HL-60 (cell line): ENCODE data around the gene GPNMB.

Experiments
- GABPA ChIP-seq: IDR thresholded peaks from 2 replicates; pipeline ENCODE4 v1.6.1; 2012; ENCODE audit warnings: low read depth
- POLR2AphosphoS5 ChIP-seq: IDR thresholded peaks from 2 replicates; pipeline ENCODE4 v1.6.1; 2012; ENCODE audit warnings: low read depth
- SPI1 ChIP-seq: IDR thresholded peaks from 2 replicates; pipeline ENCODE4 v1.6.1; 2012; ENCODE audit warnings: low read depth, mild to moderate bottlenecking, borderline replicate concordance
- TF ChIP-seq, protein P1 (sequence below): IDR thresholded peaks from one replicate; pipeline ENCODE4 v1.5.1; 2011; ENCODE audit warnings: low read length, control low read depth, inconsistent platforms; ENCODE audit not compliant: insufficient read depth
- TF ChIP-seq, protein P2 (sequence below): IDR thresholded peaks from 2 replicates; pipeline ENCODE4 v1.6.1; 2012; ENCODE audit warnings: low read depth; ENCODE audit not compliant: insufficient replicate concordance

DNA sequence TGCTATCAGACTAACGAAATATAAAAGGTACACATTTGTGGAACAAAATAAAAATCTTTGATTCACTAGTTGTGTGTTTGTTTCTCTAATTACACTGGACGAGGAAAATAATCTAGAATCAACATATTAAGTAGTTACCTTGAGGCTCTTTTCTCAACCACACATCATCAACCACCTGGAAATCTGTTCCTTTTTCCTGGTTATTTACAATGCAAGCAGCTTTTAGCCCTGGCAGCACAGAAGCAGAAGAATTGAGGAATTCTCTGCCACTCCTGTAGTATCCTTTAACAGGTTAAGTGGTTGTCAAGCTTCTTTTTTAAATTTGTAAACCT, 41.0 kb upstream of the GPNMB start:
- TF ChIP-seq, protein P1, sequence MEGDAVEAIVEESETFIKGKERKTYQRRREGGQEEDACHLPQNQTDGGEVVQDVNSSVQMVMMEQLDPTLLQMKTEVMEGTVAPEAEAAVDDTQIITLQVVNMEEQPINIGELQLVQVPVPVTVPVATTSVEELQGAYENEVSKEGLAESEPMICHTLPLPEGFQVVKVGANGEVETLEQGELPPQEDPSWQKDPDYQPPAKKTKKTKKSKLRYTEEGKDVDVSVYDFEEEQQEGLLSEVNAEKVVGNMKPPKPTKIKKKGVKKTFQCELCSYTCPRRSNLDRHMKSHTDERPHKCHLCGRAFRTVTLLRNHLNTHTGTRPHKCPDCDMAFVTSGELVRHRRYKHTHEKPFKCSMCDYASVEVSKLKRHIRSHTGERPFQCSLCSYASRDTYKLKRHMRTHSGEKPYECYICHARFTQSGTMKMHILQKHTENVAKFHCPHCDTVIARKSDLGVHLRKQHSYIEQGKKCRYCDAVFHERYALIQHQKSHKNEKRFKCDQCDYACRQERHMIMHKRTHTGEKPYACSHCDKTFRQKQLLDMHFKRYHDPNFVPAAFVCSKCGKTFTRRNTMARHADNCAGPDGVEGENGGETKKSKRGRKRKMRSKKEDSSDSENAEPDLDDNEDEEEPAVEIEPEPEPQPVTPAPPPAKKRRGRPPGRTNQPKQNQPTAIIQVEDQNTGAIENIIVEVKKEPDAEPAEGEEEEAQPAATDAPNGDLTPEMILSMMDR, result no peak
- TF ChIP-seq, protein P2, sequence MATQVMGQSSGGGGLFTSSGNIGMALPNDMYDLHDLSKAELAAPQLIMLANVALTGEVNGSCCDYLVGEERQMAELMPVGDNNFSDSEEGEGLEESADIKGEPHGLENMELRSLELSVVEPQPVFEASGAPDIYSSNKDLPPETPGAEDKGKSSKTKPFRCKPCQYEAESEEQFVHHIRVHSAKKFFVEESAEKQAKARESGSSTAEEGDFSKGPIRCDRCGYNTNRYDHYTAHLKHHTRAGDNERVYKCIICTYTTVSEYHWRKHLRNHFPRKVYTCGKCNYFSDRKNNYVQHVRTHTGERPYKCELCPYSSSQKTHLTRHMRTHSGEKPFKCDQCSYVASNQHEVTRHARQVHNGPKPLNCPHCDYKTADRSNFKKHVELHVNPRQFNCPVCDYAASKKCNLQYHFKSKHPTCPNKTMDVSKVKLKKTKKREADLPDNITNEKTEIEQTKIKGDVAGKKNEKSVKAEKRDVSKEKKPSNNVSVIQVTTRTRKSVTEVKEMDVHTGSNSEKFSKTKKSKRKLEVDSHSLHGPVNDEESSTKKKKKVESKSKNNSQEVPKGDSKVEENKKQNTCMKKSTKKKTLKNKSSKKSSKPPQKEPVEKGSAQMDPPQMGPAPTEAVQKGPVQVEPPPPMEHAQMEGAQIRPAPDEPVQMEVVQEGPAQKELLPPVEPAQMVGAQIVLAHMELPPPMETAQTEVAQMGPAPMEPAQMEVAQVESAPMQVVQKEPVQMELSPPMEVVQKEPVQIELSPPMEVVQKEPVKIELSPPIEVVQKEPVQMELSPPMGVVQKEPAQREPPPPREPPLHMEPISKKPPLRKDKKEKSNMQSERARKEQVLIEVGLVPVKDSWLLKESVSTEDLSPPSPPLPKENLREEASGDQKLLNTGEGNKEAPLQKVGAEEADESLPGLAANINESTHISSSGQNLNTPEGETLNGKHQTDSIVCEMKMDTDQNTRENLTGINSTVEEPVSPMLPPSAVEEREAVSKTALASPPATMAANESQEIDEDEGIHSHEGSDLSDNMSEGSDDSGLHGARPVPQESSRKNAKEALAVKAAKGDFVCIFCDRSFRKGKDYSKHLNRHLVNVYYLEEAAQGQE, result no peak
- TF ChIP-seq POLR2AphosphoS5 (no peak), SPI1 (no peak), GABPA (no peak)
